Astrocyte of the spinal cord (primary cell): ENCODE results near the gene IST1.
A peak's percentile ranks its signal among the peaks of the same experiment; 100 is the strongest.

ENCODE experiments used
- DNase-seq: peaks from one replicate; pipeline ENCODE4 v3.0.0; 2011; ENCODE audit warnings: low read depth, low spot score
- H3K4me3 ChIP-seq: 2 replicates; pipeline ENCODE4 v1.5.1; 2011; ENCODE audit warnings: low read depth, mild to moderate bottlenecking, low read length, moderate library complexity
- in situ Hi-C: cut with HindIII; loops from 2 replicates; pipeline ENCODE4 v1.10.0; 2017; ENCODE audit warnings: low sequenced_read_pairs
- TF ChIP-seq, protein P1 (sequence below): IDR thresholded peaks from 2 replicates; pipeline ENCODE4 v1.5.1; 2012; ENCODE audit warnings: low read depth, mild to moderate bottlenecking, low read length, inconsistent platforms

IST1 gene

DNA sequence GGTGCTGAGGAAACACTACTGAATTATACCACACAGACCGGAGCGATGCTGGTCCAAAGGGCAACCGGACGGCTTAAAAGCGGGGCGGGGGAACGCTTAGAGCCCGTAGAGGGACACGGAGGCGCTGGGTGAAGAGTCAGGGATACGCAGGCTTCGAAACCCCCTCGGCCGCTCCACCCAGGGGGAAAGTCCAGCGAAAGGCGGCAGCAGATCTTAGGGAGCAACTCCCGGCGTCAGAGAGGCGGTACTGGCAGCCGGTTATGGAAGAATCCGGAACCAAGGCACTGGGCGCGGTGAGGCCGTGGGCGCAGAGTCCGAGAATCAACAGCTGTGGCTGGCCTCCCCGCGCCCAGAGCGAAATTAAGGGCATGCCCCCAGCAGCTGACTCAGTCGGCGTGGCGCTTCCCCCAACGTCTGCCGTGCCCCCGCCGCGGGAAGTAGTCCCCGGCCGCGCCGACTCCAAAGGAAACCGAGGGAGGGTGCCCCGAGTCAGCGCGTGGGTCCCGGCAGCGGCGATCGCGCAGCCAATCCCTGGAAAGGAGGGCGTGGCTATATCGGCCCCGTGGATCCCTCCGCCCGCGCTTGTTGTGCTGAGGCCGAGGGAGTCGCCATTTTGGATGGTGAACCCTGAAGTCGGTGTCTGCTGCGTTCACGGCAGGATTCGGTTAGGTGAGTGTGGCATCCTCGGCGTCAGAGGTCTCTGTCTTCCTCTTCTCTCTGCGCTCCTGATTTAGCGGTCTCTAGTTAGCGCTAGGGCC, at the start of gene IST1:
Gene IST1, plus strand, starts transcription at position 611 of the 758 bp plus-strand sequence. CDS start 20,110 bp downstream, outside the sequence.
- in situ Hi-C loops = no loop called here
- DNase-seq = peak; percentile 99
- TF ChIP-seq, protein P1, sequence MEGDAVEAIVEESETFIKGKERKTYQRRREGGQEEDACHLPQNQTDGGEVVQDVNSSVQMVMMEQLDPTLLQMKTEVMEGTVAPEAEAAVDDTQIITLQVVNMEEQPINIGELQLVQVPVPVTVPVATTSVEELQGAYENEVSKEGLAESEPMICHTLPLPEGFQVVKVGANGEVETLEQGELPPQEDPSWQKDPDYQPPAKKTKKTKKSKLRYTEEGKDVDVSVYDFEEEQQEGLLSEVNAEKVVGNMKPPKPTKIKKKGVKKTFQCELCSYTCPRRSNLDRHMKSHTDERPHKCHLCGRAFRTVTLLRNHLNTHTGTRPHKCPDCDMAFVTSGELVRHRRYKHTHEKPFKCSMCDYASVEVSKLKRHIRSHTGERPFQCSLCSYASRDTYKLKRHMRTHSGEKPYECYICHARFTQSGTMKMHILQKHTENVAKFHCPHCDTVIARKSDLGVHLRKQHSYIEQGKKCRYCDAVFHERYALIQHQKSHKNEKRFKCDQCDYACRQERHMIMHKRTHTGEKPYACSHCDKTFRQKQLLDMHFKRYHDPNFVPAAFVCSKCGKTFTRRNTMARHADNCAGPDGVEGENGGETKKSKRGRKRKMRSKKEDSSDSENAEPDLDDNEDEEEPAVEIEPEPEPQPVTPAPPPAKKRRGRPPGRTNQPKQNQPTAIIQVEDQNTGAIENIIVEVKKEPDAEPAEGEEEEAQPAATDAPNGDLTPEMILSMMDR = no peak
- H3K4me3 ChIP-seq = peak within 1 kb of the TSS; percentile 90

DNA sequence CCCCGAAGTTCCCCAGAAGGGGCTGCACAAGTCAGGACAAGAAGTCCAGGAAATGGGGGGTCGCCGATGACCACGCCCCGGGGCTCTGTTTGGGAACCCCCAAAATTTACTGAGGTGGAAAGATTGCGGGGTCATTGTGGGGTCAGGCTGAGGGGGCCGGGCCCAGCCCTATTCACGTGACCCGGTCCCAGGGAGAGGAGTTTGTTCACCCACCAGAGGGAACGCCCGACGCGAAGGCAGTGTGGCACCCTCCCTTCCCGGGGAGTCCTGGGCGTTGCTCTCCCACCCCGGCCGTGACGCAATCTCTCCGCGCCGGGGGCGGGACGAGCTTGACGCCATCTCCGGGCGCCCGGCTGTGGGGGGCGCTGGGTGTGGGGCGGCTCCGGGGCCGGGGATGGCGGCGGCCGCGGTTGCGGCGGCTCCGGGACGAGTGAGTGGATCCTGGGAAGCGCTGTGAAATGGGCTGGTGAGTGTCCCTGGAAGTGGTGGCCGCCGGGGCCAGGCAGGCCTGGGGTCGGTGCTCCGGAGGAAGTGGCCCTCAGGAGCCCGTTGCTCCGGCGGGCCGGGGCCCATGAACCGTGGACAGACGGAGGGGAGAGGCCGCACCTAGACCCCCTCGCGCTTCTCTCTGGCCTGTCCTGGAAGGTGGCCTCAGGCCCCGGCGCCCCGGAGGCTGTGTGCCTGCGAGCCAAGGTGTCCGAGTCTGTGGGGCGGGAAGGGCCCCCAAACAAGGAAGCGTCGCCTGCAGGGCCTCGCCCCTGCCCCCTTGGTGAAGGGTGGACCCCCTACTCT, 49.5 kb upstream of the IST1 start, which contains the start of gene ATXN1L:
Gene ATXN1L, plus strand, starts transcription at position 338 of the 792 bp plus-strand sequence. CDS start 3,765 bp downstream, outside the sequence.
- peak; percentile 87 for DNase-seq
- H3K4me3 ChIP-seq = peak within 1 kb of the TSS; percentile 99
- in situ Hi-C loops = no loop called here
- TF ChIP-seq, protein P1 = no peak

DNA sequence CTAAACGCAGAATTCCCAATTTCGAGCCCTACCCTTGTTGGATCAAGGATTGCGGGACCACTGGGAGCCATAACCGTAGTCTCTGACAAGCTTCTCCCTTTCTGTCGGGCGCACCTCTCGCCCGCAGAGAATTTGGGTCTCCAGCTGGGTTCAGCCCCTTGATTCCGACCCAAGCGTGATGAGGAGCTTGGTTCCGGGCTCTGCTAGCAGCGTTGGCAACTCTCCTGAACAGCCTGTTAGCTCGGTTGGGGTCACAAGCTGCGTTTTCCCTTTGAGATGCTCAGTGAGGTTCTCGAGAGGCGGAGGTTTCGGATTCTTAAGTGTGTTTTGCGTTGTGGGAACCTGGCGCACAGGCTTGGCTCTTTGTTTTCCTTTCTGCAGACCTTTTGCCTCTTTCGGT, 48.9 kb upstream of the IST1 start:
- TF ChIP-seq, protein P1 = no peak
- DNase-seq = peak; percentile 2
- peak overlapping the region; percentile 99 for H3K4me3 ChIP-seq
- in situ Hi-C loops = no loop called here

DNA sequence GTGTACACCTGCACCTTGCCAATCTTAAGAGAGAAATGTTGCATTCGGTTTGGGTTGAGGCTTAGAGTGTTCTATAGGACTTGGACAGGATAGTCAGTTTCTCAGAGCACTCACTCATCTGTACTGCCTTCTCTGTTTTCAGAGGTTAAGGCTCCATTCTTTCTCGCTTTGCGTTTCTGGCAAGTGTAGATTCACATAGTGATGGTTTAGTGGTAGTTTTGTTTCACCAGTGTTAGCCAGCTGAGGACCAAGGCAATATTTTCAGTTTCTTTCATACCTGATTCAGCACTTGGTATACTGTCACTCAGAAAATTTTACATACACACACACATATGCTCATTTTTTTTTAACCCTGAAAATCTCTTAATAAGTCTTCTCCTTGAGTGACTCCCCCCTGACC, 48.2 kb upstream of the IST1 start:
- H3K4me3 ChIP-seq = peak overlapping the region; percentile 99
- in situ Hi-C loops = no loop called here
- DNase-seq = no peak
- TF ChIP-seq, protein P1 = no peak

DNA sequence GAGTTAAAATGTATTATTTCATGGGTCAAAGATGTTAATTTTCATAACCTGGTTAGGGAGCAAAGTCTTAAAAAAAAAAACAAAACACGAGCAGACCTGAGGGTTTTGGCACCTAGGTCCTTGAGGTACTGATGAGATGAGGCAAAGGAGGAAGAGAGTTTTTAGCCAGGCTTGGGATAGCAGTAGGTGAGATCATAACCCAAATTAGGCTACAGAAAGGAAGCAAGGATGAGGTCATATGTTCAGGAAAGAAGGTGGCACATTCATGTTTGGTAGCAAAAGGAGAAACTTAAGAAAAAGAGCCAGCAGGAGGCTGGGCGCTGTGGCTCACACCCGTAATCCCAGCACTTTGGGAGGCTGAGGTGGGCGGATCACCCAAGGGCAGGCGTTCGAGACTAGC, 46.7 kb upstream of the IST1 start:
- in situ Hi-C loops = no loop called here
- H3K4me3 ChIP-seq = no peak overlapping the region
- no peak for DNase-seq
- TF ChIP-seq, protein P1 = no peak

DNA sequence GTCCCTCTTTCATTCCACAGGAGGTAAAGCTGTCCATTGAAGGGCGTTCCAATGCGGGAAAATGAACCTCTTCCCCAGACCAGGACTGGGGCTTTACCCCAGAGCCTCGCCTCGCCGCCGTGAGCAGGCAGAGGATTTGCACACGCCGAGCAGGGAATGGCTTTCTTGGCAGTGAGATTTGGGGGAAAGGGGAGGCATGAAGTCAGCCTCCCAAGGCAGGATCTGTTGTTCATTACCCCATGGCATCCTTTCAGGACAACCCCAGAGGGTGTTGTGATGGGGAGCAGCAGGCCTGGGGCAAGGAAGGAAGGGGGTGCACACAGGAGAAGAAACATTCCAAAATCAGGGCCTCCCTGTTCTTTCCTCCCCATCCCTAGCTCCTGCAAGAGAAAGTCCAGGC, 43.6 kb upstream of the IST1 start:
- H3K4me3 ChIP-seq = no peak overlapping the region
- TF ChIP-seq, protein P1 = no peak
- DNase-seq = no peak
- in situ Hi-C loops = no loop called here
